K562 (cell line): ENCODE measurements around the gene PSPH. TPM values are rescaled to one million over a fixed set of nuclear protein-coding genes. Genes with fewer than 3 reads are reported as not detected.

Experiments
- ATAC-seq: fragments of 200-7000 bp; cut with Tn5 transposase; 3 replicates; pipeline ENCODE4 v1.9.1; 2020; ENCODE audit warnings: moderate library complexity
- Bru-seq: library from RNA; stranded (reverse); fragments of 400-500 nt; gene quantifications from one replicate; lab custom pipeline; 2021; lab: Mats Ljungman, UMichigan
- BruChase-seq, 2 experiments: library from RNA; stranded (reverse); fragments of 400-500 nt; gene quantifications; one replicate each; lab custom pipeline; 2021; lab: Mats Ljungman, UMichigan
- BruUV-seq: library from RNA; stranded (reverse); fragments of 400-500 nt; replicated peaks from 2 replicates; lab custom pipeline; 2021; lab: Mats Ljungman, UMichigan
- CTCF ChIA-PET: fragments of 300-600 bp; formaldehyde crosslinking; extraction: SDS; loops from one replicate; lab custom pipeline; 2021; ENCODE audit warnings: low intra/inter-chr PET ratio; lab: Yijun Ruan, JAX
- POLR2A ChIA-PET: fragments of 300-600, 350-650 bp; sonication (Branson Sonifier 250); formaldehyde crosslinking; extraction: SDS; loops from one replicate; lab custom pipeline; 2021; ENCODE audit warnings: antibody characterized with exemption, inconsistent platforms; lab: Yijun Ruan, JAX
- DNase-seq, 4 experiments: peaks; one replicate each; pipeline versions ENCODE4 v3.0.0 to v3.0.0-alpha.2; 2011 to 2018; ENCODE audit warnings: low spot score in 3 of 4, mixed read lengths in 3 of 4; ENCODE audit errors: extremely low read depth in 1 of 4
- FAIRE-seq: peaks from 2 replicates; lab custom pipeline; 2011; peaks lifted over from hg19 to GRCh38; lab: Jason Lieb, UNC
- H2AFZ ChIP-seq: 2 replicates; pipeline ENCODE4 v1.6.0; 2011; ENCODE audit warnings: low read depth, low read length, control low read depth, inconsistent platforms
- H3K27ac ChIP-seq: fragments of 200-600 bp; 3 replicates; pipeline ENCODE4 v1.8.0; 2011; ENCODE audit warnings: low read depth, mild to moderate bottlenecking, control low read depth, inconsistent platforms, low read length, moderate library complexity, mixed read lengths; ENCODE audit errors: extremely low read depth
- H3K27me3 ChIP-seq, 2 experiments: fragments of 300-600 bp in 1 of 2; 2 replicates in 1 of 2; 3 replicates in 1 of 2; pipeline versions ENCODE4 v1.6.0 to v1.8.0; 2011; ENCODE audit warnings: inconsistent platforms in 2 of 2, low read length in 2 of 2, mild to moderate bottlenecking in 1 of 2, mixed read lengths in 1 of 2, moderate library complexity in 1 of 2; ENCODE audit not compliant: control insufficient read depth in 2 of 2, insufficient read depth in 2 of 2
- H3K36me3 ChIP-seq: fragments of 300-600 bp; 3 replicates; pipeline ENCODE4 v1.8.0; 2011; ENCODE audit warnings: mild to moderate bottlenecking, low read length, inconsistent platforms; ENCODE audit not compliant: control insufficient read depth, insufficient read depth
- H3K4me1 ChIP-seq, 2 experiments: fragments of 200-600 bp in 1 of 2; replicated peaks in 1 of 2; 2 replicates in 1 of 2; 3 replicates in 1 of 2; pipeline versions ENCODE4 v1.5.1 to v1.8.0; 2011; ENCODE audit warnings: inconsistent platforms in 2 of 2, low read length in 2 of 2, mild to moderate bottlenecking in 1 of 2, mixed read lengths in 1 of 2, moderate library complexity in 1 of 2; ENCODE audit not compliant: control insufficient read depth in 2 of 2, insufficient read depth in 2 of 2
- H3K4me2 ChIP-seq: 2 replicates; pipeline ENCODE4 v1.6.1; 2011; ENCODE audit warnings: low read length, control low read depth, inconsistent platforms, mixed read lengths; ENCODE audit not compliant: insufficient read depth
- H3K4me3 ChIP-seq: fragments of 200-600 bp; sonication (generic), shearing (Covaris generic); 2 replicates; pipeline ENCODE4 v1.5.1; 2016; ENCODE audit warnings: control low read depth, inconsistent platforms
- H3K79me2 ChIP-seq: fragments of 200-600 bp; 3 replicates; pipeline ENCODE4 v1.8.0; 2011; ENCODE audit warnings: low read length, inconsistent platforms; ENCODE audit not compliant: control insufficient read depth, insufficient read depth
- H3K9ac ChIP-seq, 2 experiments: 2 replicates each; pipeline versions ENCODE4 v1.6.0 to v1.6.1; 2011; ENCODE audit warnings: low read depth in 2 of 2, low read length in 2 of 2, control low read depth in 1 of 2, inconsistent platforms in 1 of 2, mild to moderate bottlenecking in 1 of 2, mixed read lengths in 1 of 2; ENCODE audit not compliant: insufficient read depth in 1 of 2
- H3K9me1 ChIP-seq: one replicate; pipeline ENCODE4 v1.6.0; 2011; ENCODE audit warnings: inconsistent platforms, mild to moderate bottlenecking, low read length, moderate library complexity; ENCODE audit not compliant: control insufficient read depth, insufficient read depth
- H3K9me3 ChIP-seq: replicated peaks from 2 replicates; pipeline ENCODE4 v1.5.1; 2011; ENCODE audit warnings: low read depth, low read length, inconsistent platforms; ENCODE audit not compliant: control insufficient read depth, insufficient read depth
- H4K20me1 ChIP-seq: replicated peaks from 2 replicates; pipeline ENCODE4 v1.6.1; 2011; ENCODE audit warnings: low read length, inconsistent platforms, mixed read lengths; ENCODE audit not compliant: control insufficient read depth, insufficient read depth
- COPS2 ChIP-seq: fragments of 450-650 bp; conservative IDR thresholded peaks from 2 replicates; pipeline ENCODE4 v1.6.1; 2016; ENCODE audit warnings: mild to moderate bottlenecking, moderate library complexity
- CUX1 ChIP-seq: fragments of 200-800 bp; sonication (Bioruptor generic); IDR thresholded peaks from 2 replicates; pipeline ENCODE4 v1.6.1; 2016; ENCODE audit warnings: missing genetic modification characterization, missing compliant biosample characterization
- JUN ChIP-seq, 2 experiments: sonication (generic) in 1 of 2; formaldehyde crosslinking in 1 of 2; IDR thresholded peaks; 2 replicates each; pipeline versions ENCODE4 v1.6.1 to v1.8.0; 2012 to 2022; ENCODE audit warnings: borderline replicate concordance in 2 of 2, mild to moderate bottlenecking in 2 of 2, improper control_type of control experiment in 1 of 2, low read depth in 1 of 2, low read length in 1 of 2, missing genetic modification reagents in 1 of 2
- NFYB ChIP-seq: IDR thresholded peaks from 2 replicates; pipeline ENCODE4 v1.6.1; 2011; ENCODE audit warnings: mild to moderate bottlenecking, moderate library complexity; ENCODE audit not compliant: insufficient read length; ENCODE audit errors: extremely low read depth
- RBM17 ChIP-seq: fragments of 200-400 bp; formaldehyde crosslinking; IDR thresholded peaks from 2 replicates; pipeline ENCODE4 v1.6.1; 2017; ENCODE audit warnings: low read depth, mild to moderate bottlenecking, low read length, borderline replicate concordance
- ZNF23 ChIP-seq: fragments of 250-450 bp; sonication (Bioruptor Pico); IDR thresholded peaks from 2 replicates; pipeline ENCODE4 v1.4.0; 2020; ENCODE audit warnings: mild to moderate bottlenecking
- ZNF449 ChIP-seq: fragments of 250-450 bp; sonication (Bioruptor Pico); IDR thresholded peaks from 2 replicates; pipeline ENCODE4 v1.8.0; 2022; ENCODE audit warnings: moderate library complexity, mild to moderate bottlenecking, inconsistent platforms
- WGBS: fragments of 100-300 bp; shearing (Covaris generic); methylation state at CpG from one replicate; pipeline ENCODE4 v1.1.6; 2016; ENCODE audit warnings: low coverage, mixed read lengths; ENCODE audit not compliant: insufficient coverage; ENCODE audit errors: missing lambda C conversion rate; 5-methylcytosine and 5-hydroxymethylcytosine counted together
- in situ Hi-C: fragments of 300-500 bp; cut with MboI; formaldehyde crosslinking; loops from 4 replicates; pipeline ENCODE4 v1.15.0; 2018; ENCODE audit warnings: inconsistent platforms, mixed read lengths
- intact Hi-C: fragments of 100-400 bp; cut with micrococcal nuclease; formaldehyde crosslinking; loops from 2 replicates; pipeline ENCODE4 v1.14.2; 2022
- long read RNA-seq, 3 experiments: library from polyadenylated mRNA in 2 of 3; library from RNA in 1 of 3; unstranded in 2 of 3; stranded (forward) in 1 of 3; transcript quantifications; one replicate each; pipeline ENCODE4 v2.0.0, GENCODE V29; 2019 to 2022
- polyA minus RNA-seq, 3 experiments: library from RNA; depleted of rRNA, polyadenylated mRNA; stranded (reverse); fragments of >200 nt; gene quantifications; 2 replicates each; pipeline ENCODE4 v1.2.3, GENCODE V29; 2011
- polyA plus RNA-seq, 8 experiments: library from polyadenylated mRNA; depleted of rRNA in 4 of 8; stranded (reverse) in 5 of 8; unstranded in 3 of 8; fragments of >200 nt; fragmentation: Nextera tagmentation in 2 of 8; fragmentation: Illumina TruSeq in 1 of 8; extraction: Ambion mirVana in 2 of 8; extraction: Trizol in 1 of 8; gene quantifications; 2 replicates each; pipeline versions ENCODE4 v1.2.1 to v1.2.3, GENCODE V29; 2011 to 2014; ENCODE audit warnings: inconsistent platforms in 1 of 8, missing spikeins in 1 of 8
- total RNA-seq, 7 experiments: library from RNA; depleted of rRNA in 6 of 7; stranded (reverse); fragments of >200 nt in 6 of 7; fragmentation: Illumina TruSeq in 2 of 7; extraction: Trizol in 2 of 7; gene quantifications; 2 replicates each; pipeline versions ENCODE4 v1.2.1 to v1.2.3, GENCODE V29; 2011 to 2021; ENCODE audit warnings: low replicate concordance in 1 of 7

The PSPH gene
- 28.4 and 41.0 TPM in 2 replicates for total RNA-seq (2011; cell fraction: chromatin; rRNA removed; ENCODE audit: low replicate concordance)
- total RNA-seq (2011; cell fraction: nucleolus; rRNA removed), result 25.8 and 26.8 TPM in 2 replicates
- 42.1 and 43.0 TPM in 2 replicates for total RNA-seq (2011; cell fraction: nucleoplasm; rRNA removed)
- 29.1 and 46.8 TPM in 2 replicates for total RNA-seq (2014; rRNA removed)
- 16.6 and 17.8 TPM in 2 replicates for total RNA-seq (2014; rRNA removed; fragmentation: Illumina TruSeq; extraction: Trizol)
- 12.1 and 13.8 TPM in 2 replicates for total RNA-seq (2015; rRNA removed; fragmentation: Illumina TruSeq; extraction: Trizol)
- total RNA-seq (2021), result 20.9 and 21.5 TPM in 2 replicates
- polyA plus RNA-seq (2011; rRNA removed), result 18.2 and 20.2 TPM in 2 replicates
- polyA plus RNA-seq (2011; cell fraction: cytosol; rRNA removed), result 19.8 and 22.6 TPM in 2 replicates
- 7.2 and 14.2 TPM in 2 replicates for polyA plus RNA-seq (2011; cell fraction: nucleus; rRNA removed)
- polyA plus RNA-seq (2012), result 16.0 and 52.1 TPM in 2 replicates
- polyA plus RNA-seq (2014; fragmentation: Illumina TruSeq; extraction: Trizol), result 25.0 and 29.6 TPM in 2 replicates
- 1 to 10 TPM; 6.3 to 9.0 TPM for polyA plus RNA-seq (2014; fragmentation: Nextera tagmentation; extraction: Ambion mirVana)
- polyA plus RNA-seq (2014; rRNA removed), result 23.6 and 30.6 TPM in 2 replicates
- 16.7 and 23.1 TPM in 2 replicates for polyA minus RNA-seq (2011; rRNA and poly(A)+ RNA removed)
- polyA minus RNA-seq (2011; cell fraction: cytosol; rRNA and poly(A)+ RNA removed), result 12.3 and 12.4 TPM in 2 replicates
- 10.4 and 13.3 TPM in 2 replicates for polyA minus RNA-seq (2011; cell fraction: nucleus; rRNA and poly(A)+ RNA removed)
- percentile 58 among the genes with signal in this experiment for Bru-seq, nascent RNA
- BruChase-seq, experiment 1, labeled RNA remaining after a 2-hour chase, result percentile 67 among the genes with signal in this experiment
- BruChase-seq, experiment 2, labeled RNA remaining after a 6-hour chase, result percentile 67 among the genes with signal in this experiment
- long read RNA-seq, experiment 1, transcript PSPH-202 (8 exons, 2,178 nt), result major isoform, 21 of 78 reads
- long read RNA-seq, experiment 1, transcript PSPH-201 (8 exons, 2,131 nt), result minor isoform, 5 of 78 reads
- long read RNA-seq, experiment 1, partial matches to known transcripts, result 18 of 78 reads
- long read RNA-seq, experiment 1, other reads (novel, unspliced or antisense), result 34 of 78 reads
- long read RNA-seq, experiment 2, partial matches to known transcripts, result 3 of 18 reads
- long read RNA-seq, experiment 2, other reads (novel, unspliced or antisense), result 13 of 18 reads
- long read RNA-seq, experiment 3, transcript PSPH-202 (8 exons, 2,178 nt), result major isoform, 6 of 19 reads
- long read RNA-seq, experiment 3, partial matches to known transcripts, result 3 of 19 reads
- long read RNA-seq, experiment 3, other reads (novel, unspliced or antisense), result 7 of 19 reads

DNA sequence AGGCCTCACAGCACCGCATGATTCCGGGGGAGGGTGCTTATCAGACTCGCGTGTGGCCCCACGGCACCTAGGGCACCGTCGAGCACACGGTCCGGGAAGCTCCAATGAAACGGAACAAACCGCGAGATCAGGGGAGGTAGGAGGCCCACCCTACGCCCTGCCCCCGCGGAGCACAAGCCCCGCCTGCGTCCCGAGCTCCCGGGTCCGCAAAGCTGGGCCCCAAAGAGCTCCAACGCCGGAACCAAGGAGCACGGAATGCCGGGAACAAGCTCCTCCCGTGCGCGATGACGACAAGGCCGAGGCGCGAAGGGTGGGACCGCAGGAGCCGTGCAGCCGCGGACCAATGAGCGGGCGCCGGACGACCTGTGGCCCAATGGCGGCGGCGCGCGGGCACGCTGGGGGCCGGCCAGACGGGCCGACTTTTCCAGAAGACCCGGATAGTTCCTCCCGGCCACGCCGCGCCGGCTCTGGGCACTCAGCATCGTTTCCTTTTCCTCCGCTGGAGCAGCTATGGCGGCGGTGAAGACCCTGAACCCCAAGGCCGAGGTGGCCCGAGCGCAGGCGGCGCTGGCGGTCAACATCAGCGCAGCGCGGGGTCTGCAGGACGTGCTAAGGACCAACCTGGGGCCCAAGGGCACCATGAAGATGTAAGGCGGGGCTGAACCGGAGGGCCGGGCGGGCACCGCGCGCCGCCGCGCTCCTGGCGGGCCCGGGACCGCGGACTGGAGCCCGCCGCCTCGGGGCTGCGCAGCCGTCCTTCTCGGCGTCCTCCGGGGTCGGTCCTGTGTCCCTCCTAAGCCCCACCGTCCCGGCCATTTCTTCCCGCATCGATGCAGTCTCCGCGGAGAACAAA is at the start of gene PSPH, which contains the start of gene CCT6A:
Gene PSPH (minus strand): TSS at position 106 of the 853 bp plus-strand sequence. CDS start 30,232 bp downstream, outside the sequence.
Gene CCT6A (plus strand): TSS at position 427 of the 853 bp plus-strand sequence. CDS start 84 bp downstream, at position 511.
- Histone ChIP-seq H3K4me3 (peak within 1 kb of the TSS; percentile 82), H3K9me3 (no peaks in the 10 kb centered on the region), H3K27me3 (no peaks in the 10 kb centered on the region), H2AFZ (peak within 1 kb of the TSS; percentile 87), H3K27ac (peak within 1 kb of the TSS; percentile 92), H3K9ac (peak within 1 kb of the TSS; percentile 94 to 96), H3K79me2 (peaks cover 74% of the 10 kb centered on the region), H4K20me1 (no peaks in the 10 kb centered on the region), H3K4me2 (peak within 1 kb of the TSS; percentile 92), H3K4me1 (peaks cover 21 to 29% of the 10 kb centered on the region in 2 experiments), H3K9me1 (no peaks in the 10 kb centered on the region), H3K36me3 (peaks cover 39% of the 10 kb centered on the region)
- ChIA-PET POLR2A (interaction anchor here (0.7 to 3.0 kb wide), 9 partner anchors 11 to 125 kb away, joined by 3 to 40 read pairs (median 5); partner anchors contain the start of genes CHCHD2 and SUMF2), CTCF (no interaction called here)
- BruUV-seq, result no TSS peak
- peak; percentile 85 for FAIRE-seq
- peak; percentile 94 for ATAC-seq
- in situ Hi-C loops, result no loop called here
- under 1% methylated on average over 57 of the region's 97 CpGs for WGBS
- peak; percentile 95 to 98 (median 96) for DNase-seq
- intact Hi-C loops, result loop anchor here (1.0 kb wide), 2 partner anchors 13 to 18 kb away; partner anchors contain the start of gene SUMF2
- no peak for TF ChIP-seq ZNF23 (CRISPR knock-in tag)
- TF ChIP-seq COPS2, result no peak
- TF ChIP-seq JUN (IDR thresholded peaks at IDR 0.05; ENCODE audit: borderline replicate concordance, low read depth, low read length), result no peak
- TF ChIP-seq JUN (CRISPR knock-in tag; IDR thresholded peaks at IDR 0.05; ENCODE audit: borderline replicate concordance), result peak; percentile 67; the same call in 1 of the 2 replicates
- no peak for TF ChIP-seq CUX1 (CRISPR knock-in tag)
- TF ChIP-seq ZNF449, result no peak
- peak; percentile 93 for TF ChIP-seq NFYB
- TF ChIP-seq RBM17, result no peak
